Stimulated activated CD8-positive, alpha-beta memory T cell treated with anti-CD3 and anti-CD28 coated beads, Interleukin-15, amount 100 ng/mL, for 4 hours (primary cell): ENCODE measurements around the gene CXCL14.
"Not testable (repeated sequence)": the region's sequence is repeated elsewhere in the genome, so short reads cannot be mapped to it uniquely, and the experiment has no call there.

Experiments used
- DNase-seq, 2 donors: peaks; one replicate each; pipeline ENCODE4 v3.0.0-alpha.2; 2020; ENCODE audit warnings: low read depth in 2 of 2

Gene CXCL14

GRCh38 chr5:135543001-135543484 is 35.7 kb downstream of the CXCL14 start:
- DNase-seq = no peak

DNA sequence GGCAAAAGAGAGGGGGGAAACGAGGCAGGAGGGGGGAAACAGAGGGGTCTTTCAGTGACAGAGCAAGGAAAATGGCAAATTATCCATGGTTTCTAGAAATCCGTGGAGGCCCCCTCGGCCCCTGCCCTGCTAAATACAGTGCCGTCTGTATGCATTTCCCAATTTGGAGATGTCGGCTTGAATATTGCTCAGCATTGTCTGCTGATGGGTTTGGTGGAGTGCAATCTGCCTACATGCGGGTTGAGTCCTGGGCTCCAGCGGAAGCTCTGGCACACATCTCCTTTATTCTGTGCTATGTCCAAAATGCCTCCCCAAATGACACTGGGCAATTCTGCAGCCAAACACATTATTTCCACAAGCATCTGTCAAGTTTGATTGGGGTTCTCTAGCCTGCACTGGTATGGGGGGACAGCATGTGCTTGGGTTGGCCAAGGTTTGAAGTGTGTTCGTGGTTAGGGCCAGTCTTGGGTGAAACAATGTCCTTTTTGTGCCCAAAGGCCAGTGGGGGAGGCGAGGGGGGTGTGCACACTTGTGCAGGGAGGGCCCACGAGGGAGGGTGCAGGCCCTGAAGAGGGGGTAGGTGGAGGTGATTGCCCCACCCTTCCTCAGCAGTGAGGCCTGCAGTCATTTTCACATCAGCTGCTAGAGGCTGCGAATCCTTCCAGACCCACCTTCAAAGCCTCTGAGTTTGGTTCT is 36.8 kb downstream of the CXCL14 start:
- DNase-seq = no peak

DNA sequence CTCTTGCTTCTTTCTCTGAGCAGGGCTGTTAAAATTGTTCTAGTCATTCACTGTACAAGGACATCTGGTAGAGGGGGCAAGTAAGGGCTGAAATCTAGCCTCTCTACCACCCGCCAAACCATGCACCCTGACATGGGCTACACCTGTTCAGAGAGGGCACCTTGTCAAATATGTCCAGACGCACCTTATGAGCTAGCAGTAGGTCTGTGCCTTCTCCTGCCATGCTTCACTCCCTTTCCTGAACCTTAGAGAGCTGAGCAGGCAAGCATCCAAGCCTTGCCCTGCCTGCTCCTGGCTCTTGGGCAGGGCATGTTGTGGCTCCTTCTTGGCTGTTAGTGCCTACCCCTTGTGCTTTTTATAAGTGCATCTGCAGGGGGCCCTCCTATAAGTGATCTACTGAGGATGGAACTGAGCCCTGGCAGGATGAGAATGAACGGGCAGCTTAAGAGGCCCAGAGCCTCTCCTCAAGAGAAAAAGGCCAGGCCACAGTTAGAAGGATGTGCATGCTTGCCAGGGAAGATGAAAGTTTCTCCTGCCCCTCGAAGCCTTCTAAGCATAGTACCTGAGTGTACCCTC is 39.3 kb downstream of the CXCL14 start:
- no peak for DNase-seq

GRCh38 chr5:135538261-135538660 is 40.5 kb downstream of the CXCL14 start:
- no peak for DNase-seq

- no peak for DNase-seq
These were observed 41.0 kb downstream of the CXCL14 start for GRCh38 chr5:135537745-135538144.

GRCh38 chr5:135537271-135537670 is 41.5 kb downstream of the CXCL14 start:
- DNase-seq = no peak

- no peak for DNase-seq
These were observed 42.7 kb downstream of the CXCL14 start, which contains the start of gene NEUROG1 for GRCh38 chr5:135535820-135536801. Gene NEUROG1, minus strand, starts transcription at chr5:135535964. Its CDS starts 274 bp downstream, at chr5:135535690.

GRCh38 chr5:135535420-135535819 is 43.4 kb downstream of the CXCL14 start:
- DNase-seq = no peak

GRCh38 chr5:135534609-135535419 is 44.0 kb downstream of the CXCL14 start:
- DNase-seq = no peak

DNA sequence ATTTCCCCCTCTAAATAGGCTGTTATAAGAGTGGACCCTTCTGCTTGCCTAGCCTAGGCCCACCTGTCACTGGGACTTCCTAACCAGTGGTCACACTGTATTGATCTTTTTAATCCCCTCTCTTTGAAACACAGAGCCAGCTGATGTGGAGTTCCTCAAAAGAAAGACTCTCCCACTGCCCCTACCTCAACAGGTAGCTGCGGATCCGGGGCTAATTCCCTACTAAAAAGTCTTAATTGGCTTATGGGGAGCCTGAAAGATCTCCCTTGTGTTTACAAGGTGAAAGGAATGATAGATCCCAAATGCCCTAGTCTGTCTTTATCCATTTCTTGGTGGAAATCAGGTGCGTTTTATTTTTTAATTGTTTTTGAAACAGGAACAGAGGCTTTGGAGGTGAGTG is 45.0 kb downstream of the CXCL14 start:
- DNase-seq = no peak

DNA sequence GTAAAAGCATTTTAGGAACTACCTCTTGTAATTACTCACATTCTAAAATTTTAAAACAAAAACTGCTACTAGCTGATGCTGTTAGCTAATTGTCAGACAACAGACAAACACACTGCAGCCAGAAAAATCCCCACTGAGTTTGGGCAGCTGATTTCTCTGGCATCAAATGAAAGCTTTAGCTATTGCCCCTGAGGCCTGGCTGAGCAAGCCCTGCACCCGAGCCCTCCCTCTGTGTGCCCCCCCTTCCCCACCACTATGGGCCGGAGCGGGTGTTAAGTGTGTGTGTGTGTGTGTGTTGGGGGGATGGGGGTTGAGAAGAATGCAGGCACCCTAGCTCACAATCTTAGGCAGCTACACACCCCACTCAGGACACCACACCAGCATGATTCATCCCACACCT is 45.5 kb downstream of the CXCL14 start:
- DNase-seq = no peak

GRCh38 chr5:135529576-135529975 is 49.2 kb downstream of the CXCL14 start:
- not testable (repeated sequence) for DNase-seq

DNA sequence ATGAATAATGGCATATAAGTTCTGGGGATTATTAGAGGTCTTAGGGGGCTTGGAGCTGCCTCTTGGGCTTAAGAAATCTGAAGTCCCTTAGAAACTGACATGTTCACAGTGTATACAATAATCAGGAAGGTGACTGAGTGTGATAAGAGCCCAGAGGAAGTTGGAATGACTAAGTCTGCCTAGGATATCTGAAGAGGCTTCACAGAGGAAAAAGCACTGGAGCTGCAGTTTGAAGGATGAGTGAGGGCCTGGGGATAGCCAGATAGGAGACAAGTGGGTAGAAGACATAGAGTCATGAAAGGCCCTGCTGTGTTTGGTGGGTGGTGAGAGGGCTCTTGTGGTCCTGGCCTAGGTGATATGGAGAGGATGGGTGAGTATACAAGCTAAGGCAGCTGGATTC is 51.9 kb downstream of the CXCL14 start:
- DNase-seq = no peak

GRCh38 chr5:135521964-135522363 is 56.8 kb downstream of the CXCL14 start:
- no peak for DNase-seq
